Left renal cortex interstitium (tissue), 4 donors: ENCODE results near the gene MOGAT2. TPM values are rescaled to one million over a fixed set of nuclear protein-coding genes. Genes with fewer than 3 reads are reported as not detected.
"Not testable (repeated sequence)": the region's sequence is repeated elsewhere in the genome, so short reads cannot be mapped to it uniquely, and the experiment has no call there.

Experiments
- DNase-seq, 4 donors: peaks; one replicate each; pipeline ENCODE4 v3.0.0-alpha.2; 2013; ENCODE audit warnings: low read depth in 4 of 4, low spot score in 2 of 4, missing footprints in 1 of 4
- polyA plus RNA-seq, 4 donors: library from polyadenylated mRNA; unstranded; fragments of 120-200 nt; gene quantifications; one replicate each; pipeline ENCODE4 v1.2.1, GENCODE V29; 2013; ENCODE audit not compliant: insufficient read length in 4 of 4

MOGAT2 gene
- polyA plus RNA-seq, 4 donors: 0.60 to 1.6 (median 1.2) TPM

- DNase-seq: no peak
Observed at GRCh38 chr11:75718419-75719339, 1.0 kb downstream of the MOGAT2 start.

- no peak for DNase-seq
Observed at GRCh38 chr11:75719340-75720239, 2.0 kb downstream of the MOGAT2 start.

GRCh38 chr11:75720639-75721038, 3.0 kb downstream of the MOGAT2 start:
- no peak for DNase-seq

- DNase-seq: no peak
Observed at GRCh38 chr11:75721852-75722668, 4.4 kb downstream of the MOGAT2 start.

GRCh38 chr11:75722669-75723042, 5.0 kb downstream of the MOGAT2 start:
- DNase-seq: no peak

- no peak for DNase-seq
Observed at GRCh38 chr11:75725547-75726320, 8.1 kb downstream of the MOGAT2 start.

GRCh38 chr11:75728992-75729391, 11.4 kb downstream of the MOGAT2 start:
- DNase-seq: no peak

- no peak for DNase-seq
Observed at GRCh38 chr11:75731095-75731494, 13.5 kb downstream of the MOGAT2 start.

GRCh38 chr11:75733071-75733430, 15.4 kb downstream of the MOGAT2 start:
- DNase-seq: no peak

- peak in 2 of 4 donors; percentile 5 to 15 for DNase-seq
Observed at GRCh38 chr11:75733431-75734107, 15.9 kb downstream of the MOGAT2 start.

GRCh38 chr11:75734491-75735180, 17.0 kb downstream of the MOGAT2 start:
- no peak for DNase-seq

- DNase-seq: no peak
Observed at GRCh38 chr11:75735181-75735845, 17.7 kb downstream of the MOGAT2 start.

- no peak for DNase-seq
Observed at GRCh38 chr11:75737314-75737713, 19.7 kb downstream of the MOGAT2 start.

- no peak for DNase-seq
Observed at GRCh38 chr11:75740681-75741080, 23.0 kb downstream of the MOGAT2 start.

GRCh38 chr11:75743159-75743558, 25.5 kb downstream of the MOGAT2 start:
- not testable (repeated sequence) for DNase-seq

GRCh38 chr11:75743711-75744563, 26.3 kb downstream of the MOGAT2 start:
- no peak for DNase-seq

GRCh38 chr11:75745807-75746206, 28.2 kb downstream of the MOGAT2 start:
- no peak for DNase-seq
